ENCODE results near the gene OR52E5.

GRCh38 chr11:5938603-5938965 is 45.6 kb downstream of the OR52E5 start:
- no peak for TF ChIP-seq CTCF (IDR thresholded peaks at IDR 0.05)
- no peak for TF ChIP-seq POLR2A (IDR thresholded peaks at IDR 0.05)

All from body of pancreas (tissue), 4 donors.